ENCODE data around the gene MTMR11. TPM values are rescaled to one million over a fixed set of nuclear protein-coding genes. Genes with fewer than 3 reads are reported as not detected.

The MTMR11 gene
- polyA plus RNA-seq: 2.3 and 2.7 TPM in 2 replicates

GRCh38 chr1:149936170-149936991, at the start of gene MTMR11:
TSS of gene MTMR11 (minus strand) at chr1:149936879. CDS start at chr1:149936647, 232 bp downstream.

GRCh38 chr1:149927563-149928400, 8.9 kb downstream of the MTMR11 start, which contains the start of gene SF3B4:
TSS of gene SF3B4 (minus strand) at chr1:149927803. CDS start at chr1:149927759, 44 bp downstream.

GRCh38 chr1:149917571-149918144, 19.0 kb downstream of the MTMR11 start, which contains the start of gene SV2A:
TSS of gene SV2A (minus strand) at chr1:149917844. CDS start at chr1:149913840, 4,004 bp downstream.

GRCh38 chr1:149899460-149900284, 37.0 kb downstream of the MTMR11 start, which contains the start of gene BOLA1:
TSS of gene BOLA1 (plus strand) at chr1:149899568. CDS start at chr1:149900060, 492 bp downstream.

Other genes with a start within 250 kb of the MTMR11 start
- 0.71 TPM in 1 of 2 replicates, not detected in the other for gene FCGR1A, start 154.2 kb downstream of the MTMR11 start, polyA plus RNA-seq
- gene BOLA1, start 37.3 kb downstream of the MTMR11 start, polyA plus RNA-seq: 2.4 and 8.4 TPM in 2 replicates
- gene SV2A, start 19.0 kb downstream of the MTMR11 start, polyA plus RNA-seq: 61.6 and 65.2 TPM in 2 replicates
- 6.4 and 9.4 TPM in 2 replicates for gene SF3B4, start 9.1 kb downstream of the MTMR11 start, polyA plus RNA-seq
- 3.5 and 3.9 TPM in 2 replicates for gene OTUD7B, start 73.8 kb upstream of the MTMR11 start, polyA plus RNA-seq
- gene VPS45, start 130.9 kb upstream of the MTMR11 start, polyA plus RNA-seq: 76.2 and 84.4 TPM in 2 replicates
- 2.7 and 2.8 TPM in 2 replicates for gene PLEKHO1, start 213.0 kb upstream of the MTMR11 start, polyA plus RNA-seq